Hepatocyte (in vitro differentiated cells): ENCODE data around the gene CEP78. TPM values are rescaled to one million over a fixed set of nuclear protein-coding genes. Genes with fewer than 3 reads are reported as not detected.

Experiments
- DNase-seq: peaks from one replicate; pipeline ENCODE4 v3.0.0-alpha.2; 2016; ENCODE audit warnings: low spot score
- H2AFZ ChIP-seq: fragments of 200-600 bp; sonication (generic); 2 replicates; pipeline ENCODE4 v1.6.0; 2016; ENCODE audit warnings: antibody characterized with exemption, mild to moderate bottlenecking
- H3K27ac ChIP-seq: fragments of 200-600 bp; sonication (generic); 2 replicates; pipeline ENCODE4 v1.5.1; 2016; ENCODE audit warnings: mild to moderate bottlenecking
- H3K27me3 ChIP-seq: fragments of 200-600 bp; sonication (generic); 2 replicates; pipeline ENCODE4 v1.6.1; 2016
- H3K36me3 ChIP-seq: fragments of 200-600 bp; sonication (generic); replicated peaks from 2 replicates; pipeline ENCODE4 v1.5.1; 2016; ENCODE audit warnings: low read depth; ENCODE audit not compliant: insufficient read depth
- H3K4me1 ChIP-seq: fragments of 200-600 bp; sonication (generic); 2 replicates; pipeline ENCODE4 v1.5.1; 2016; ENCODE audit warnings: mild to moderate bottlenecking, moderate library complexity; ENCODE audit not compliant: insufficient read depth
- H3K4me2 ChIP-seq: fragments of 200-600 bp; sonication (generic); 2 replicates; pipeline ENCODE4 v1.6.0; 2016
- H3K4me3 ChIP-seq: fragments of 200-600 bp; sonication (generic); 2 replicates; pipeline ENCODE4 v1.5.1; 2016; ENCODE audit warnings: mild to moderate bottlenecking
- H3K79me2 ChIP-seq: fragments of 200-600 bp; sonication (generic); 2 replicates; pipeline ENCODE4 v1.6.0; 2017; ENCODE audit warnings: mild to moderate bottlenecking
- H3K9me2 ChIP-seq: fragments of 200-600 bp; sonication (generic); replicated peaks from 2 replicates; pipeline ENCODE4 v1.6.0; 2017; ENCODE audit warnings: mild to moderate bottlenecking; ENCODE audit not compliant: insufficient read depth
- H3K9me3 ChIP-seq: fragments of 200-600 bp; sonication (generic); 2 replicates; pipeline ENCODE4 v1.5.1; 2016; ENCODE audit warnings: low read depth, mild to moderate bottlenecking
- H4K20me1 ChIP-seq: fragments of 200-600 bp; sonication (generic); 2 replicates; pipeline ENCODE4 v1.6.0; 2016; ENCODE audit warnings: mild to moderate bottlenecking; ENCODE audit not compliant: insufficient read depth, poor library complexity, severe bottlenecking
- CTCF ChIP-seq: fragments of 200-600 bp; sonication (generic); IDR thresholded peaks from 2 replicates; pipeline ENCODE4 v1.5.1; 2016; ENCODE audit warnings: antibody characterized with exemption, mild to moderate bottlenecking; ENCODE audit not compliant: poor library complexity
- EZH2 ChIP-seq: fragments of 200-600 bp; sonication (generic); IDR thresholded peaks from 2 replicates; pipeline ENCODE4 v1.6.1; 2016; ENCODE audit warnings: antibody characterized with exemption, mild to moderate bottlenecking, borderline replicate concordance
- EZH2phosphoT487 ChIP-seq: fragments of 200-600 bp; sonication (generic); IDR thresholded peaks from one replicate; pipeline ENCODE4 v1.6.1; 2018; ENCODE audit warnings: antibody characterized with exemption, mild to moderate bottlenecking, low read depth, moderate library complexity; ENCODE audit not compliant: unreplicated experiment, severe bottlenecking
- WGBS: methylation state at CpG from one replicate; pipeline ENCODE4 v1.1.6; 2016; ENCODE audit warnings: low lambda C conversion rate; ENCODE audit errors: missing lambda C conversion rate; 5-methylcytosine and 5-hydroxymethylcytosine counted together
- polyA plus RNA-seq: library from polyadenylated mRNA; unstranded; fragments of >200 nt; fragmentation: Nextera tagmentation; extraction: Ambion mirVana; gene quantifications from 2 replicates; pipeline ENCODE4 v1.2.1, GENCODE V29; 2016
- total RNA-seq: library from RNA; depleted of rRNA; stranded (reverse); fragments of >200 nt; gene quantifications from 2 replicates; pipeline ENCODE4 v1.2.3, GENCODE V29; 2014

CEP78 gene
- total and polyA plus RNA-seq, 2 experiments from 2014 or later = 8.1 to 17.2 TPM

GRCh38 chr9:78252616-78253015, 16.7 kb downstream of the CEP78 start:
- Histone ChIP-seq H3K36me3 (no peaks in the 10 kb centered on the region), H3K79me2 (no peaks in the 10 kb centered on the region), H3K27me3 (no peaks in the 10 kb centered on the region), H2AFZ (no peak overlapping the region), H4K20me1 (no peaks in the 10 kb centered on the region), H3K27ac (no peak overlapping the region), H3K9me3 (no peaks in the 10 kb centered on the region), H3K4me3 (no peak overlapping the region), H3K4me2 (no peak overlapping the region), H3K9me2 (no peaks in the 10 kb centered on the region), H3K4me1 (no peaks in the 10 kb centered on the region)
- no peak for DNase-seq
- TF ChIP-seq CTCF (no peak), EZH2phosphoT487 (no peak), EZH2 (no peak)
- 93% methylated on average over 1 of the region's 1 CpG for WGBS

GRCh38 chr9:78253285-78253684, 17.4 kb downstream of the CEP78 start:
- Histone ChIP-seq H3K4me2 (no peak overlapping the region), H2AFZ (no peak overlapping the region), H3K9me3 (no peaks in the 10 kb centered on the region), H3K4me1 (no peaks in the 10 kb centered on the region), H3K27me3 (no peaks in the 10 kb centered on the region), H3K36me3 (no peaks in the 10 kb centered on the region), H3K4me3 (no peak overlapping the region), H3K9me2 (no peaks in the 10 kb centered on the region), H3K79me2 (no peaks in the 10 kb centered on the region), H3K27ac (no peak overlapping the region), H4K20me1 (no peaks in the 10 kb centered on the region)
- 88% methylated on average over 4 of the region's 4 CpGs for WGBS
- TF ChIP-seq CTCF (no peak), EZH2 (no peak), EZH2phosphoT487 (no peak)
- no peak for DNase-seq

DNA sequence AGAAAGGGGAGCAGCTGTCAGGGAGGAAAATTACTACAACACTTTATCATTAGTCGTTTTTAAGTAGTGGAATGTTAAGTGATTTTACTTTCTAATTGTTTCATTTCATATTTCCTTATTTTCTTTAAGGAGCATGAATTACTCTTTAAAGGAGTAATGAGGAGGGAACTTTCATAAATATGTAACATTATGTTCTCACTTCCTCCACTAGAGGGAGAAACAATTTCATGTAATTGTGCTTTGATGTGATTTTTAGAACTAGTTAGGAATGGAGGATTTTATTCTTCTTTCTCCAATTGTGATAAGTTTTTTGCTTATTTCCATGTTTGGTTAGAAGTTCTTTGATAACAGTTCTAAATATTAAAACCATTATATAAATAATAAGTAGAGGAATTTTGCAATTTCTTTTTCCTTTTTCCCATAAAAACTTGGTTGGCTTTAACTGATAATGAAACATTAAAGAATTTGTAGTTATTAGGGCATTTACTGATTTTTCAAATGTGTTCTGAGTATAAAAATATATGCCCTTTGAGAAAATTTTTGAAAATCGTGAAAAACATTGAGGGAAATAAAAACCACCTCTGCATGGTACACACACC, 25.6 kb downstream of the CEP78 start:
- no peaks in the 10 kb centered on the region for H3K4me1 ChIP-seq
- WGBS = 49% methylated on average over 2 of the region's 2 CpGs
- H3K4me3 ChIP-seq = no peak overlapping the region

More for the DNA sequence above, 25.6 kb downstream of the CEP78 start:
- no peaks in the 10 kb centered on the region for H3K9me3 ChIP-seq
- no peak overlapping the region for H3K27ac ChIP-seq
- H3K36me3 ChIP-seq = no peaks in the 10 kb centered on the region
- no peaks in the 10 kb centered on the region for H3K79me2 ChIP-seq
- no peak overlapping the region for H2AFZ ChIP-seq
- H3K27me3 ChIP-seq = no peaks in the 10 kb centered on the region
- TF ChIP-seq EZH2 = no peak
- TF ChIP-seq EZH2phosphoT487 = no peak
- peak; percentile 71 for TF ChIP-seq CTCF
- peak; percentile 31 for DNase-seq
- H3K9me2 ChIP-seq = no peaks in the 10 kb centered on the region
- no peaks in the 10 kb centered on the region for H4K20me1 ChIP-seq
- H3K4me2 ChIP-seq = no peak overlapping the region
